HG02571 (cell line): ENCODE data around the gene ANKRD11.
"Not testable (repeated sequence)": the region's sequence is repeated elsewhere in the genome, so short reads cannot be mapped to it uniquely, and the experiment has no call there.

Experiments
- ATAC-seq: cut with Tn5 transposase; IDR thresholded peaks from one replicate; pipeline ENCODE4 v1.9.1; 2021; ENCODE audit warnings: mild to moderate bottlenecking, moderate library complexity; ENCODE audit not compliant: unreplicated experiment

The ANKRD11 gene

GRCh38 chr16:89435059-89435458 is 55.3 kb downstream of the ANKRD11 start:
- ATAC-seq, result not testable (repeated sequence)

GRCh38 chr16:89434490-89434889 is 55.9 kb downstream of the ANKRD11 start:
- ATAC-seq, result no peak

GRCh38 chr16:89433363-89433984 is 56.9 kb downstream of the ANKRD11 start:
- ATAC-seq, result not testable (repeated sequence)

- ATAC-seq, result no peak
Measured at GRCh38 chr16:89431630-89432029, 58.7 kb downstream of the ANKRD11 start.

- no peak for ATAC-seq
Measured at GRCh38 chr16:89431158-89431584, 59.2 kb downstream of the ANKRD11 start.

GRCh38 chr16:89430436-89431157 is 59.8 kb downstream of the ANKRD11 start:
- ATAC-seq, result no peak

GRCh38 chr16:89428605-89429004 is 61.8 kb downstream of the ANKRD11 start:
- ATAC-seq, result not testable (repeated sequence)

GRCh38 chr16:89426736-89427530 is 63.4 kb downstream of the ANKRD11 start:
- no peak for ATAC-seq

- no peak for ATAC-seq
Measured at GRCh38 chr16:89425523-89425922, 64.8 kb downstream of the ANKRD11 start.

GRCh38 chr16:89423681-89424260 is 66.6 kb downstream of the ANKRD11 start:
- ATAC-seq, result no peak

GRCh38 chr16:89422905-89423630 is 67.3 kb downstream of the ANKRD11 start:
- ATAC-seq, result peak; percentile 61

- peak; percentile 57 for ATAC-seq
Measured at GRCh38 chr16:89422527-89422904, 67.8 kb downstream of the ANKRD11 start.

GRCh38 chr16:89421300-89421699 is 69.1 kb downstream of the ANKRD11 start:
- not testable (repeated sequence) for ATAC-seq

GRCh38 chr16:89420204-89420603 is 70.2 kb downstream of the ANKRD11 start:
- ATAC-seq, result no peak

GRCh38 chr16:89418352-89418751 is 72.0 kb downstream of the ANKRD11 start:
- ATAC-seq, result no peak

- ATAC-seq, result no peak
Measured at GRCh38 chr16:89417352-89417751, 73.0 kb downstream of the ANKRD11 start.

GRCh38 chr16:89413811-89414585 is 76.4 kb downstream of the ANKRD11 start:
- ATAC-seq, result no peak

GRCh38 chr16:89412811-89413210 is 77.5 kb downstream of the ANKRD11 start:
- no peak for ATAC-seq

- ATAC-seq, result no peak
Measured at GRCh38 chr16:89411335-89411850, 79.0 kb downstream of the ANKRD11 start.
